ENCODE results near the gene C2CD4B.

Gene C2CD4B

GRCh38 chr15:62149729-62150128, 15.4 kb downstream of the C2CD4B start:
- no peak for DNase-seq (ENCODE audit: low read depth in 3 of 3)

GRCh38 chr15:62147551-62147950, 17.5 kb downstream of the C2CD4B start:
- DNase-seq (ENCODE audit: low read depth in 3 of 3) = no peak

DNA sequence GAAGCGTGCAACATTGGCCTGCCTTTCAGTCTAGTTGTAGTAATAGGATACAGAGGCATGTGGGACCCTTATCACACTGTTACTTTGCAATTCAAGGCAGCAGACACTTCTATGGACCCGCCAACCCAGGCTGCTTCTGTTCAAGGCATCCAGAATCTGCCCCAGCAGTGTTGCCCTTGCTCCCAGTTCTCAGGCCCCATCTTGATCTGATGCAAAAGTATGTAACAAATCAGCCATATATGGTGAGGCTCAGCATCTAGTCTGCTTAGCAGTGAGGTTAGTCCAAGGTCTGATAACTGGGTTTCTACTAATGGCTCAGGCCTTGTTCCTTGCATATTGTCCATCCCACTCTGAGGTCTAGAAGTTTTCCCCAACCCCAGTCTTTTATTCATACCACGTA, 17.9 kb downstream of the C2CD4B start:
- no peak for DNase-seq (ENCODE audit: low read depth in 3 of 3)

GRCh38 chr15:62145015-62145735, 19.9 kb downstream of the C2CD4B start:
- DNase-seq (ENCODE audit: low read depth in 3 of 3) = no peak

DNA sequence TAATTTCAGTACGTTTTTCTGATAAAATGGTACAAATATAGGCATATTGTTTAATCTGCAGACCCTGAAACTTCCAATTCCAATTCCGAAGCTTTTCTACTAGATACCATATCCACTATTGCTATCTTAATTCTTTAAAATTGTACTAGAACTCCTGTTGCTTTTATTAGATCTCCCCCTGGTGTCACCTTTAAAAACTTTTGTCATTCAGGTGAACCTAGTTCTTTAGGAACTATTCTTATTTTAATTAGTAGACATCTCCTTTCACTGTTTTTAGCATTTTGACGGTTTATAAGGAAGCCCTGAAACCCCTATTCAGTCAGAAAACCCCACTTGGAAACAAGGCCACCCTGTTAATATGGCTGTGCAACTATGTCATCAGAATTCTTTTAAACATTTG, 22.3 kb downstream of the C2CD4B start:
- DNase-seq (ENCODE audit: low read depth in 3 of 3) = no peak

- DNase-seq (ENCODE audit: low read depth in 3 of 3) = no peak
These were observed 23.2 kb downstream of the C2CD4B start for GRCh38 chr15:62141643-62142588.

- DNase-seq (ENCODE audit: low read depth in 3 of 3) = no peak
These were observed 23.9 kb downstream of the C2CD4B start for GRCh38 chr15:62141200-62141599.

- no peak for DNase-seq (ENCODE audit: low read depth in 3 of 3)
These were observed 27.0 kb downstream of the C2CD4B start for GRCh38 chr15:62138124-62138523.

- no peak for DNase-seq (ENCODE audit: low read depth in 3 of 3)
These were observed 27.9 kb downstream of the C2CD4B start for GRCh38 chr15:62136911-62137865.

- DNase-seq (ENCODE audit: low read depth in 3 of 3) = no peak
These were observed 29.5 kb downstream of the C2CD4B start for GRCh38 chr15:62135532-62136134.

DNA sequence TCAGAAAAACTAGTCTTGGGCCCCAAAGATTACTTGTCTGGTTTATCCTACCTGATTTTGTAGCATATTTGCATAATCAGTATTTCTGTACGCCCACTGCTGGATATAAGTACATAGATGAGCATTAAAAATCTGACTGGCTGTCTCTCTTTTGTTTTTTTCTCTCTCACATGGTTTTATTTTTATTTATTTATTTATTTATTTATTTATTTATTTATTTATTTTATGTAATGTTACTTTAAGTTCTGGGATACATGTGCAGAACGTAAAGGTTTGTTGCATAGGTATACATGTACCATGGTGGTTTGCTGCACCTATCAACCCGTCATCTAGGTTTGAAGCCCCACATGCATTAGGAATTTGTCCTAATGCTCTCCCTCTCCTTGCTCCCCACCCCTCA, 31.9 kb downstream of the C2CD4B start:
- DNase-seq (ENCODE audit: low read depth in 3 of 3) = no peak

GRCh38 chr15:62128916-62129315, 36.2 kb downstream of the C2CD4B start:
- no peak for DNase-seq (ENCODE audit: low read depth in 3 of 3)

- no peak for DNase-seq (ENCODE audit: low read depth in 3 of 3)
These were observed 38.7 kb downstream of the C2CD4B start for GRCh38 chr15:62126364-62126763.

- DNase-seq (ENCODE audit: low read depth in 3 of 3) = no peak
These were observed 39.3 kb downstream of the C2CD4B start for GRCh38 chr15:62125773-62126172.

DNA sequence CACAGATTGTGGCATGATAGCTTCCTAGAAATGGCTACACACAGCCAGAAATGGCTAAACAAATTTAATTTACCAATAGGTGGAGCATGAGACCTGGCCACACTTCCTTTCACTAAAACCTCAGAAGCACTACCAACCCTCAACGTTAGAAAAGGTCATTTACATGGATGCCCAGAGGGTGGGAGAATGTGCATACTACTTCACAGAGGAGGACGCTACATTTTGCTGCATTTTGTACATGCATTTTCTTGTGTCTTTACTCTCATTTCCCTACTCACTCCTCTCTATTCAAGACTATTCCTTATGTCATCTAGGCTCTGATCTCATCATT, 40.1 kb downstream of the C2CD4B start:
- DNase-seq (ENCODE audit: low read depth in 3 of 3) = no peak

DNA sequence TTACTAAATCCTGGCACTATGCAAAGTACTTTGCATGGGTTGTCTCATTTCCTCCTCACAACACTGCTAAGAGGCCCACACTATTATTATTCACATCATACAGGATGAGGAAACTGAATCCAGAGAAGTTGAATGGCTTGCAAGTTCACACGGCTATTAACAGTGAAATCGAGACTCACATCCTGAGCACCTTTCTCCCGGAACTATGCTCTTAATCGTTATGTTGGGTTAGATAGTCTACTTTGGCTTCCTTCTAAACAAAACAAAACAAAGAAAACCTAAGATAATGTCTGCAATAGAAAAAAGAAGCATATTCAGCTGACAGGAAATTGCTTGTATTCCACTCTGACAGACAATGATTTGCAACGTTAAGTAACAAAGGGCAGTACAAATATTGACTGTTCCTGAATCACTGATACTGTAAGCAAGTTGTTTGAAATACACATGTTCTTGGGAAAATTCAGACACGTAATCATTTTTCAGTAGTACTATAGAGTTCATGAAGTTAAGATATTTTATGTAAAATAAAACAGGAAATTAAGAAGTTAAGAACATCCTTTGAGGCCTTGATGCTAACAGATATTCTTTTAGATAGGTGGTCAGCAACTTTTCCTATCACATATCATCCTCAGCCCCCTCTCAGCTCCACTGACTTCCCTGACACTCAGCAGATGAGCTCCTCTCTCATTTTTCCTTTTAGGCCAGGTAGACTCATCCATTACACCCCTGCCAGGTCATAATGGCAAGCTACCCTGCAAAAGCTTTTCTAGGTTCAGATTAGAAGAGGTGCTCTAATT, 40.7 kb downstream of the C2CD4B start:
- no peak for DNase-seq (ENCODE audit: low read depth in 3 of 3)

DNA sequence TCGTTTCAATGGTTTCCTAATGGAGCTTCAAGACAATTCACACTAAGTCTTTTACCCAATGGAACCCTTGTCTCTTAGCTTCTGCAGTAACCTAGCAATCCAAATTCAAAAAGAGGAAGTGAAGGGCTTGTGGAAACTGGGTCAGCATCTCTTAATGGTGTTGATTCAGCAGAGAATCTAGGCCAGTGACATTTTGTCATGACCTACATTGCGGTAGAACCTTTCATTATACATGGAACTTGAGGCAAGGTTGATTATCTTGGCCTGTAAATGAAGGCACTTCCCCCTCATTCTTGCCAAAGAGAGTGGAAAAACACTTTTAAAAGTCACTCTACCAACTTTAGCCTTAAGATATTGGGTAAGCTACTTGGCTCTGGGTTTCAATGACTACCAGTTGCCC, 42.8 kb downstream of the C2CD4B start:
- no peak for DNase-seq (ENCODE audit: low read depth in 3 of 3)

DNA sequence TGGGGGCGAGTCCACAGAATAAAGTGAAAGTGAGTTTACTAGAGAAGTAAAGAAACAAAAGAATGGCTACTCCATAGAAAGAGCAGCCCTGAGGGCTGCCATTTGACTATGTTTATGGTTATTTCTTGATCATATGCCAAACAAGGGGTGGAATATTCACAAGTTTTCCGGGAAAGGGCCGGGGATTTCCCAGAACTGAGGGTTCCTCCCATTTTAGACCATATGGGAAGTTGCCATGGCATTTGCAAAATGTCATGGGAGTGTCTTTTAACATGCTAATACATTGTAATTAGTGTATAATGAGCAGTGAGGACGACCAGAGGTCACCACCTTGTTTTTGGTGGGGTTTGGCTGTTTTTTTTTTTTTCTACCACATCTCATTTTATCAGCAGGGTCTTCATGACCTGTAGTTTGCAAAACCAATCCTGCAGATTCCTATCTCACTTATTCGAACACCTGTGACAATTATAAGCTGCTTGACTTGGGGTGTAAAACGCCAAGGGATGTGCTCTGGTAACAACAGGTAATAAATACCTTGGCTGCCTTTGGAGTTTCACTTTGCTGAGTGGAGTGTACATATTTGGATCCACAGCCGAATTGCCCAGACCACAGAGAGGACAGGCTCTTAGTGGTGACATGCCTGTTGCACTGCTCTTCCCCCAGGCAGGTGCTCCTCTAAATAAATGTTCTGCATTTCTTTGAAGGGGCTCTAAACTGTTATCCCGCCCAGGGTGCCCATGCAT, 43.6 kb downstream of the C2CD4B start:
- DNase-seq (ENCODE audit: low read depth in 3 of 3) = no peak

DNA sequence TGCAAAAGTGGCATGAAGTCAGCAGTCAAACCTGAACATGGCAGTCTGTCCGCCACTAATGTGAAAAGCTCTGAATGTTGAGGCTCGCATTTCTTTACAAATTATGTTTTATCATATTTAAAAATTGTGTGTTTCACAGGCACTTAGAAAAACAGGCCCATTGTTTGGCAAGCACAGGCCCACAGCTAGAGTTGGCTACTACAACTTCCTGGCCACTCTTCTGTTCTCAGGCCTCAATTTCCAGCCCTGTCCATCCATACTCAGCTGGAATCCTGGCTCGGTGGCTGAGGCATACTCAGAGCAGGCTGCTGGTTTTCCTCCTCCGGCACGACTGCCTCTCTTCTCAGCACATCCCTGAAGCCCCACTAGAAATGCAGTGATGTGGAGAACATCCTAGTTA, 44.3 kb downstream of the C2CD4B start:
- DNase-seq (ENCODE audit: low read depth in 3 of 3) = no peak

- no peak for DNase-seq (ENCODE audit: low read depth in 3 of 3)
These were observed 45.2 kb downstream of the C2CD4B start for GRCh38 chr15:62119874-62120273.

Measured in stimulated activated CD4-positive, alpha-beta T cell treated with anti-CD3 and anti-CD28 coated beads, TNF-alpha, amount 100 ng/mL, for 48 hours (primary cell).